Choroid plexus epithelial cell (primary cell): ENCODE data around the gene BTBD16.

Experiments used
- DNase-seq: peaks from one replicate; pipeline ENCODE4 v3.0.0-alpha.2; 2010; ENCODE audit warnings: low read depth
- H3K4me3 ChIP-seq: 2 replicates; pipeline ENCODE4 v1.5.1; 2011; ENCODE audit warnings: low read depth, mild to moderate bottlenecking, control low read depth, low read length, moderate library complexity
- TF ChIP-seq, protein P1 (sequence below): conservative IDR thresholded peaks from 2 replicates; pipeline ENCODE4 v1.5.1; 2011; ENCODE audit warnings: low read depth, mild to moderate bottlenecking, control low read depth, inconsistent platforms, low read length, moderate library complexity

Gene BTBD16

DNA sequence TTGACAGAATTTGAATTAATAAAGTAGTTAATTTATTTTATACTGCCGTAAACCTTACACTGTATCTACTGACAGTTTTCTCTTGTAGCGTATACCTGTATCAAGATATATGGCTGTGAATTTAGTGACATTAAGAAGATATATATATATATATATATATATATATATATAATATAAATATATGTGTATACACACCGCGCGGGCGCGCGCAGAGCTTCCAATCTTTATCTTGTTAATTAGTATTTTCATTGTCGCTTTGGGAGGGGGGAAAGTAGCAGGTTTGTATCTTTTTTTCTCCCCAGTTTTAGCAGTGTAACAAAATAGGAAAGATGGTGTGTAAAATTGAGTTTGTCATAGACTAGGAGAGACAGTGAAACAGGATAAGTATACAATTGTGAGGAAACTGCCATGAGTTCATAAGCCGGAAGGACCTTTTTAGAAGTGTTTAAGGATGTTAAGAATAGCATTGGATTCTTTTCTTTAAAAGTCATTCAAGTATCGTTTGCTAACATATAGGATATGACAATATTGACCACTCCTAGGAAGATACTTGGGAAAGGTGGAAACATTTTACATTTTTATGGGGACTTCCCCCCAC, 105.4 kb downstream of the BTBD16 start:
- no peak overlapping the region for H3K4me3 ChIP-seq
- DNase-seq, result no peak
- TF ChIP-seq, protein P1, sequence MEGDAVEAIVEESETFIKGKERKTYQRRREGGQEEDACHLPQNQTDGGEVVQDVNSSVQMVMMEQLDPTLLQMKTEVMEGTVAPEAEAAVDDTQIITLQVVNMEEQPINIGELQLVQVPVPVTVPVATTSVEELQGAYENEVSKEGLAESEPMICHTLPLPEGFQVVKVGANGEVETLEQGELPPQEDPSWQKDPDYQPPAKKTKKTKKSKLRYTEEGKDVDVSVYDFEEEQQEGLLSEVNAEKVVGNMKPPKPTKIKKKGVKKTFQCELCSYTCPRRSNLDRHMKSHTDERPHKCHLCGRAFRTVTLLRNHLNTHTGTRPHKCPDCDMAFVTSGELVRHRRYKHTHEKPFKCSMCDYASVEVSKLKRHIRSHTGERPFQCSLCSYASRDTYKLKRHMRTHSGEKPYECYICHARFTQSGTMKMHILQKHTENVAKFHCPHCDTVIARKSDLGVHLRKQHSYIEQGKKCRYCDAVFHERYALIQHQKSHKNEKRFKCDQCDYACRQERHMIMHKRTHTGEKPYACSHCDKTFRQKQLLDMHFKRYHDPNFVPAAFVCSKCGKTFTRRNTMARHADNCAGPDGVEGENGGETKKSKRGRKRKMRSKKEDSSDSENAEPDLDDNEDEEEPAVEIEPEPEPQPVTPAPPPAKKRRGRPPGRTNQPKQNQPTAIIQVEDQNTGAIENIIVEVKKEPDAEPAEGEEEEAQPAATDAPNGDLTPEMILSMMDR, result no peak

DNA sequence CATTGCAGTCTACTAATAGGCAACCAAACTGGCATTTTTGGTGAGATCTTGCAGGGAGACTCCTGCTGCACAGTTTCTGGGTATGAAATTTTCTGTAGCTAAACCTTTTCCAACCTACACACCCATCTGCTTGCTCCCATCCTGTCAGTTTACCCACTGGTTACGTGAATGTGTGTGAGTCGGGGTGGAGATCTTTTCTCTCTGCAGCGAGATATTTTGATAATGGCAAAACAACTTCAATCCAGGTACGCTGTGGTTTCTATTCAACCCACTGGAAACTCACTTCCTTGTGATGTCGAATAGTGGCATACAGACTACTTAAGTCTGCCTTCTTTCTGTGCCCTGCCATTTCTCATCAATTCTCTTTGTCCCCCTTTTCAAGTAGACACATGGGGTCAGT, 107.9 kb downstream of the BTBD16 start:
- no peak overlapping the region for H3K4me3 ChIP-seq
- DNase-seq, result no peak
- TF ChIP-seq, protein P1, result no peak

DNA sequence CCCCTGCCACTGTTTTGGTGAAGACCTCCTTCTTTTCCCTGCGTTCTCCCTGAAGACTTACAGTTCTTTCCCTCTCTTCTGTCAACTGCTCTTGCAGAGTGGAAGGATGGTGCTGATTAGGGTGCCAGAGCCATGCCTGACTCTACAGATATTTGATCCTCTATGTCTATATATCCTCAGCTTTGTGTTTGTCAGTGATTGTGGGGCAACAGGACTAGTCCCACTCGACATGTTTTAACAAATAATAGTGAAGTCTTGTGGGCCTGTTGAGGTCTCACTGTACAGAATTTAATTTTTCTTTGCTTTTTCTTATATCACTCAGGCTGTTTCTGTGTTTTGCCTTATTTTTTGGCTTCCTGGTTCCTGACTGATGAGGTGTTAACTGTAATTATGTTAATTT, 108.4 kb downstream of the BTBD16 start:
- no peak for DNase-seq
- TF ChIP-seq, protein P1, result no peak
- no peak overlapping the region for H3K4me3 ChIP-seq

DNA sequence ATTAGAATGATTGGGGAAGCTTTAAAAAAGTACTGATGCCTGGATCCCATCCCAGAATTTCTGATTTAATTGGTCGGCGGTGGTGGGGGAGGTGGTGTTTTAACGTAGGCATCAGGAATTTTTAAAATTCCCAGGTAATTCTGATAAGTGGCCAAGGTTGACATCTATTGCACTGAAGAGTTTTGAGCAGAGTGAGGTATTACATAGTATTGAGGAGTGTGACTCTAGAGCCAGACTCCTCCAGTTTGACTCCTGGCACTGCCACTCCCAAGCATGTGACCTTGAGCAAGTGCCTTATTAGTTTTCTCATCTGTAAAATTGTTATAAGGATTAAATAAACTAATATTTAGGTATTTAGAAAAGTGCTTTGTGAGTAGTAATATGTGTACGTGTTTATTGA, 109.6 kb downstream of the BTBD16 start:
- no peak overlapping the region for H3K4me3 ChIP-seq
- TF ChIP-seq, protein P1, result no peak
- DNase-seq, result no peak

DNA sequence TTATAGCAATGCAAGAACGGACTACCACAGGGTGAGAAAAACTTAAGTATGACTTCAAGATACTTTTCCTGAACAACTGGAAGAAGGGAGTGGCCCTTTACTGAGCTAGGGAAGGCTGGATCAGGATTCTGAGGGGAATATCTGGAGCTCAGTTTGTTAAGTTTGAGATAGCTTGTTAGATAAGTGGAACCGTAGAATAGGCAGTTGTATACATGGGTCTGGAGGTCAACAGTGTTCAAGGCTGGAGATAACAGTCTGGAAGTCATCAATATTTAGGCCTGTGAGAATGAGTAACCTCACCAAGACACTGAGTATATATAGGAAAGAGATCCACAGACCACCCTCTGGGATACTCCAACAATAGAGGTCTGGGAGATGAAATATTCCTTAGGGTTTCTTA, 110.6 kb downstream of the BTBD16 start:
- no peak overlapping the region for H3K4me3 ChIP-seq
- no peak for DNase-seq
- TF ChIP-seq, protein P1, result no peak

DNA sequence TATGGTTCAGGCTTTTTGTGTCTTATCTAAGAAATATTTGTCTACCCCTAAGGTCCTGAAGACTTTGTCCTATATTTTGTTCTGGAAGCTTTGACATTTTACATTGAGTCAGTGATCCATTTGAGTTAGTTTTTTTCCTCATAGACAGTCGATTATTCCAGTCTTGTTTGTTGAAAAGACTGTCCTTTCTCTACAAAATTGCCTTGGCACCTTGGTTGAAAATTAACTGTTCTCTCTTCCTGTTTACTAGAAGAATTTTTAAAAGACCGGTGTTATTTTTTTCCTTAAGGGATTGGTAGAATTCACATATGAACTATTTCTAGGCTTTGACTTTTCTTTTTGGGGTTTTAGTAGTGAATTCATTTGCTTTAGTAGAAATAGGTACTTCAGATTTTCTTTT, 115.4 kb downstream of the BTBD16 start:
- TF ChIP-seq, protein P1, result no peak
- no peak overlapping the region for H3K4me3 ChIP-seq
- DNase-seq, result no peak

DNA sequence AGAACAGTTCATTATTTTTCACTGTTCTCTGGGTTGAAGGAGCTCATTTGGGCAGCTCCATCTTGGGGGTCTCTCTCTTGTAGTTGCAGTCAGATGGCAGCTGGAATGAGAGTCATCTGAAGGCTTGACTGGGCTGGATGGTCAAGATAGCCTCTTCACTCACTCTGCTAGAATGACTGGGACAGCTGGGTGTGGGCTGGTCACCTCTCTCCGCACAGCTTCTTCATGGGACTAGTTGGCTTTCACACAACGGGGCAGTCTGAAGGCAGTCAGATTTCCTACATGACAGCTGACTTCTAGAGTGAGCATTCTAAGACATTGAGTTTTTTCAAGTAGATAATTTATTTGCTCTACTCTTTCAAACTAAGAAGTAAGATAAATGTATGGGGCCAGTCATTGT, 116.5 kb downstream of the BTBD16 start:
- TF ChIP-seq, protein P1, result no peak
- no peak for DNase-seq

More for the DNA sequence above, 116.5 kb downstream of the BTBD16 start:
- no peak overlapping the region for H3K4me3 ChIP-seq
